ENCODE data around the gene BTNL2. TPM values are rescaled to one million over a fixed set of nuclear protein-coding genes. Genes with fewer than 3 reads are reported as not detected.

Gene BTNL2, protein sequence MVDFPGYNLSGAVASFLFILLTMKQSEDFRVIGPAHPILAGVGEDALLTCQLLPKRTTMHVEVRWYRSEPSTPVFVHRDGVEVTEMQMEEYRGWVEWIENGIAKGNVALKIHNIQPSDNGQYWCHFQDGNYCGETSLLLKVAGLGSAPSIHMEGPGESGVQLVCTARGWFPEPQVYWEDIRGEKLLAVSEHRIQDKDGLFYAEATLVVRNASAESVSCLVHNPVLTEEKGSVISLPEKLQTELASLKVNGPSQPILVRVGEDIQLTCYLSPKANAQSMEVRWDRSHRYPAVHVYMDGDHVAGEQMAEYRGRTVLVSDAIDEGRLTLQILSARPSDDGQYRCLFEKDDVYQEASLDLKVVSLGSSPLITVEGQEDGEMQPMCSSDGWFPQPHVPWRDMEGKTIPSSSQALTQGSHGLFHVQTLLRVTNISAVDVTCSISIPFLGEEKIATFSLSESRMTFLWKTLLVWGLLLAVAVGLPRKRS
- total RNA-seq (2011; cell fraction: chromatin; rRNA removed; ENCODE audit: low replicate concordance) = not detected in 2 replicates
- total RNA-seq (2011; cell fraction: nucleolus; rRNA removed) = not detected in 2 replicates
- total RNA-seq (2011; cell fraction: nucleoplasm; rRNA removed) = not detected in 2 replicates
- total RNA-seq (2014; rRNA removed) (not detected in 2 replicates), total RNA-seq (2014; rRNA removed; fragmentation: Illumina TruSeq; extraction: Trizol) (not detected in 2 replicates), total RNA-seq (2015; rRNA removed; fragmentation: Illumina TruSeq; extraction: Trizol) (not detected in 2 replicates), total RNA-seq (2021) (not detected in 2 replicates), polyA plus RNA-seq (2011; rRNA removed) (not detected in 2 replicates), polyA plus RNA-seq (2014; fragmentation: Illumina TruSeq; extraction: Trizol) (not detected in 2 replicates), polyA plus RNA-seq (2014; fragmentation: Nextera tagmentation; extraction: Ambion mirVana) (not detected), polyA plus RNA-seq (2014; rRNA removed) (not detected in 2 replicates), polyA minus RNA-seq (2011; rRNA and poly(A)+ RNA removed) (not detected in 2 replicates), Bru-seq, nascent RNA (not detected), BruChase-seq, experiment 1, labeled RNA remaining after a 2-hour chase (not detected), BruChase-seq, experiment 2, labeled RNA remaining after a 6-hour chase (not detected)
- not detected in 2 replicates for polyA plus RNA-seq (2011; cell fraction: cytosol; rRNA removed)
- polyA plus RNA-seq (2011; cell fraction: nucleus; rRNA removed) = not detected in 2 replicates
- polyA plus RNA-seq (2012) = not detected in 2 replicates
- not detected in 2 replicates for polyA minus RNA-seq (2011; cell fraction: cytosol; rRNA and poly(A)+ RNA removed)
- polyA minus RNA-seq (2011; cell fraction: nucleus; rRNA and poly(A)+ RNA removed) = not detected in 2 replicates
- long read RNA-seq, experiment 1 = 0 reads
- long read RNA-seq, experiment 2 = 0 reads
- long read RNA-seq, experiment 3 = 0 reads

DNA sequence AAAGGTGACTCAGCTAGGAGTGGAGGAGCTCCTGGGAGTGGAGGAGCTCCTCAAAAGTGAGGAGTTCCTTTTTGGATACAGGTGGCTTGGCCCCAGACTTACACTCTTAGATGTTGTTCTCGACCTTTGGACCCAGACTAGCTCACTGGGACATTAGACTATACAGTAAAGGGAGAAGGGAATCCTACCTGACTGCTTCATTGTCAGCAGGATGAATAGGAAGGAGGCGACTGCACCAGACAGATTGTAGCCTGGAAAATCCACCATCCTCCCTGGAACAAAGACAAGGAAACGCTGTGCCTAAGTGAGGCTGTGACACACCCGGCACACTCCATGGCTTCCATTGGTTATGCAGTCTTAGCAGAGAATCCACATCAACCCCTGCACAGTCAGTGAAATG lies at the start of gene BTNL2:
TSS of gene BTNL2 (minus strand) at position 325 of the 400 bp plus-strand sequence. CDS start at position 267, 58 bp downstream.
- no peak within 1 kb of the TSS for H3K4me2 ChIP-seq (ENCODE audit: insufficient read depth, low read length)
- BruUV-seq (replicated peaks) = no TSS peak
- POLR2A ChIA-PET = interaction anchor here (0.6 kb wide), 1 partner anchor 24 kb away, joined by 3 read pairs; no protein-coding TSS in a partner anchor

More for the DNA sequence above, at the start of gene BTNL2:
- Histone ChIP-seq H3K4me1 (replicated peaks in 1 of 2; ENCODE audit: control insufficient read depth in 2 of 2, insufficient read depth in 2 of 2, low read length in 2 of 2) (no peaks in the 10 kb centered on the region), H3K27ac (ENCODE audit: extremely low read depth, low read depth, low read length) (no peak within 1 kb of the TSS), H3K9me1 (ENCODE audit: control insufficient read depth, insufficient read depth, low read length) (no peaks in the 10 kb centered on the region), H3K79me2 (ENCODE audit: control insufficient read depth, insufficient read depth, low read length) (no peaks in the 10 kb centered on the region), H4K20me1 (replicated peaks; ENCODE audit: control insufficient read depth, insufficient read depth, low read length) (no peaks in the 10 kb centered on the region), H3K4me3 (no peak within 1 kb of the TSS), H3K27me3 (ENCODE audit: control insufficient read depth in 2 of 2, insufficient read depth in 2 of 2, low read length in 2 of 2) (peaks cover 3 to 33% of the 10 kb centered on the region in 2 experiments; a peak in 4 of 5 replicates), H3K9ac (ENCODE audit: insufficient read depth in 1 of 2, low read depth in 2 of 2, low read length in 2 of 2) (no peak within 1 kb of the TSS), H2AFZ (ENCODE audit: low read depth, low read length) (no peak within 1 kb of the TSS), H3K36me3 (ENCODE audit: control insufficient read depth, insufficient read depth, low read length) (no peaks in the 10 kb centered on the region), H3K9me3 (replicated peaks; ENCODE audit: control insufficient read depth, insufficient read depth, low read depth, low read length) (no peaks in the 10 kb centered on the region)
- no peak for FAIRE-seq
- DNase-seq (ENCODE audit: extremely low read depth in 1 of 4, low spot score in 3 of 4) = no peak
- intact Hi-C loops (cut with micrococcal nuclease) (no loop called here), in situ Hi-C loops (cut with MboI) (no loop called here)
- CTCF ChIA-PET (ENCODE audit: low intra/inter-chr PET ratio) = no interaction called here
- TF ChIP-seq THRAP3 (IDR thresholded peaks at IDR 0.05; ENCODE audit: borderline replicate concordance) (no peak), ZBED1 (IDR thresholded peaks at IDR 0.05) (no peak), ZNF76 (CRISPR knock-in tag; IDR thresholded peaks at IDR 0.05; ENCODE audit: borderline replicate concordance) (no peak)
- TF ChIP-seq, protein P1, sequence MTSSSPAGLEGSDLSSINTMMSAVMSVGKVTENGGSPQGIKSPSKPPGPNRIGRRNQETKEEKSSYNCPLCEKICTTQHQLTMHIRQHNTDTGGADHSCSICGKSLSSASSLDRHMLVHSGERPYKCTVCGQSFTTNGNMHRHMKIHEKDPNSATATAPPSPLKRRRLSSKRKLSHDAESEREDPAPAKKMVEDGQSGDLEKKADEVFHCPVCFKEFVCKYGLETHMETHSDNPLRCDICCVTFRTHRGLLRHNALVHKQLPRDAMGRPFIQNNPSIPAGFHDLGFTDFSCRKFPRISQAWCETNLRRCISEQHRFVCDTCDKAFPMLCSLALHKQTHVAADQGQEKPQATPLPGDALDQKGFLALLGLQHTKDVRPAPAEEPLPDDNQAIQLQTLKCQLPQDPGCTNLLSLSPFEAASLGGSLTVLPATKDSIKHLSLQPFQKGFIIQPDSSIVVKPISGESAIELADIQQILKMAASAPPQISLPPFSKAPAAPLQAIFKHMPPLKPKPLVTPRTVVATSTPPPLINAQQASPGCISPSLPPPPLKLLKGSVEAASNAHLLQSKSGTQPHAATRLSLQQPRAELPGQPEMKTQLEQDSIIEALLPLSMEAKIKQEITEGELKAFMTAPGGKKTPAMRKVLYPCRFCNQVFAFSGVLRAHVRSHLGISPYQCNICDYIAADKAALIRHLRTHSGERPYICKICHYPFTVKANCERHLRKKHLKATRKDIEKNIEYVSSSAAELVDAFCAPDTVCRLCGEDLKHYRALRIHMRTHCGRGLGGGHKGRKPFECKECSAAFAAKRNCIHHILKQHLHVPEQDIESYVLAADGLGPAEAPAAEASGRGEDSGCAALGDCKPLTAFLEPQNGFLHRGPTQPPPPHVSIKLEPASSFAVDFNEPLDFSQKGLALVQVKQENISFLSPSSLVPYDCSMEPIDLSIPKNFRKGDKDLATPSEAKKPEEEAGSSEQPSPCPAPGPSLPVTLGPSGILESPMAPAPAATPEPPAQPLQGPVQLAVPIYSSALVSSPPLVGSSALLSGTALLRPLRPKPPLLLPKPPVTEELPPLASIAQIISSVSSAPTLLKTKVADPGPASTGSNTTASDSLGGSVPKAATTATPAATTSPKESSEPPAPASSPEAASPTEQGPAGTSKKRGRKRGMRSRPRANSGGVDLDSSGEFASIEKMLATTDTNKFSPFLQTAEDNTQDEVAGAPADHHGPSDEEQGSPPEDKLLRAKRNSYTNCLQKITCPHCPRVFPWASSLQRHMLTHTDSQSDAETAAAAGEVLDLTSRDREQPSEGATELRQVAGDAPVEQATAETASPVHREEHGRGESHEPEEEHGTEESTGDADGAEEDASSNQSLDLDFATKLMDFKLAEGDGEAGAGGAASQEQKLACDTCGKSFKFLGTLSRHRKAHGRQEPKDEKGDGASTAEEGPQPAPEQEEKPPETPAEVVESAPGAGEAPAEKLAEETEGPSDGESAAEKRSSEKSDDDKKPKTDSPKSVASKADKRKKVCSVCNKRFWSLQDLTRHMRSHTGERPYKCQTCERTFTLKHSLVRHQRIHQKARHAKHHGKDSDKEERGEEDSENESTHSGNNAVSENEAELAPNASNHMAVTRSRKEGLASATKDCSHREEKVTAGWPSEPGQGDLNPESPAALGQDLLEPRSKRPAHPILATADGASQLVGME (CRISPR knock-in tag; IDR thresholded peaks at IDR 0.05) = no peak
- whole genome bisulfite sequencing (ENCODE audit: insufficient coverage, low coverage, missing lambda C conversion rate) = 0% methylated on average over 4 of the region's 4 CpGs
- no peak for ATAC-seq
